Brain microvascular endothelial cell (primary cell): ENCODE measurements around the gene CDH23.

Source experiments
- DNase-seq: peaks from one replicate; pipeline ENCODE4 v3.0.0-alpha.2; 2020
- H3K27ac ChIP-seq: fragments of 250-450 bp; sonication (Bioruptor Pico); 2 replicates; pipeline ENCODE4 v1.5.1; 2020; ENCODE audit warnings: mild to moderate bottlenecking, moderate library complexity
- H3K27me3 ChIP-seq: fragments of 250-450 bp; sonication (Bioruptor Pico); replicated peaks from 2 replicates; pipeline ENCODE4 v1.5.1; 2020; ENCODE audit warnings: mild to moderate bottlenecking
- H3K36me3 ChIP-seq: fragments of 250-450 bp; sonication (Bioruptor Pico); replicated peaks from 2 replicates; pipeline ENCODE4 v1.5.1; 2020; ENCODE audit warnings: mild to moderate bottlenecking
- H3K4me3 ChIP-seq: 2 replicates; pipeline ENCODE4 v1.5.1; 2011; ENCODE audit warnings: low read depth, mild to moderate bottlenecking, control low read depth, low read length, moderate library complexity
- in situ Hi-C: cut with HindIII; loops from 2 replicates; pipeline ENCODE4 v1.10.0; 2017; ENCODE audit warnings: low sequenced_read_pairs, low pct_ligation_motif_present
- TF ChIP-seq, protein P1 (sequence below): IDR thresholded peaks from 2 replicates; pipeline ENCODE4 v1.5.1; 2011; ENCODE audit warnings: low read depth, mild to moderate bottlenecking, moderate library complexity, low read length, control low read depth, inconsistent platforms; ENCODE audit errors: missing control alignments

CDH23 gene

DNA sequence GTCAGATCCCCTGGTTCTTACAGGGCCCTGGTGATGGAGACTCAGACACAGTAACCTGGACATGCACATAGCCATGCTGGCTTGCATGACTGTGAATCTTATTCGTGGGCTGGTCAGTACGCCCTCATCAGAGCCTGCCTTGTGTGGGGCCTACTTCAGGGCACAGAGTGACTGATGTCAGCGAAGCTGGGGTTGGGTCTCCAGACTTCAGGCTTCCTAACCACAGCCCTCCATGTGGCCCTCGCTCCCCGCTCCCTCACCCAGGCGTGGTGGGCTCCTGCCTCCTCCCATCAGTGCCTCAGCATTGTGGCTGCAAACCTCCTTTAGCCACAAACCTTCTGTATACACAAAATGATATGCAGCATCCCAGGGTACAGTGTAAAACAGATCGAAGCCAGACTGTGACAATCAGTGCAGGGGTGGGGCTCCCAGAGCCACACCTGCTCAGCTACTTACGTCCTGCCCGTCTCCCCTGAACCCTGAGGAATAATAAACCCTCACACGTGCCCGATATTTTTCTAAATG is 329.9 kb downstream of the CDH23 start:
- Histone ChIP-seq H3K27me3 (no peaks in the 10 kb centered on the region), H3K27ac (no peak overlapping the region), H3K4me3 (no peak overlapping the region), H3K36me3 (no peaks in the 10 kb centered on the region)
- in situ Hi-C loops = no loop called here
- DNase-seq = no peak
- TF ChIP-seq, protein P1, sequence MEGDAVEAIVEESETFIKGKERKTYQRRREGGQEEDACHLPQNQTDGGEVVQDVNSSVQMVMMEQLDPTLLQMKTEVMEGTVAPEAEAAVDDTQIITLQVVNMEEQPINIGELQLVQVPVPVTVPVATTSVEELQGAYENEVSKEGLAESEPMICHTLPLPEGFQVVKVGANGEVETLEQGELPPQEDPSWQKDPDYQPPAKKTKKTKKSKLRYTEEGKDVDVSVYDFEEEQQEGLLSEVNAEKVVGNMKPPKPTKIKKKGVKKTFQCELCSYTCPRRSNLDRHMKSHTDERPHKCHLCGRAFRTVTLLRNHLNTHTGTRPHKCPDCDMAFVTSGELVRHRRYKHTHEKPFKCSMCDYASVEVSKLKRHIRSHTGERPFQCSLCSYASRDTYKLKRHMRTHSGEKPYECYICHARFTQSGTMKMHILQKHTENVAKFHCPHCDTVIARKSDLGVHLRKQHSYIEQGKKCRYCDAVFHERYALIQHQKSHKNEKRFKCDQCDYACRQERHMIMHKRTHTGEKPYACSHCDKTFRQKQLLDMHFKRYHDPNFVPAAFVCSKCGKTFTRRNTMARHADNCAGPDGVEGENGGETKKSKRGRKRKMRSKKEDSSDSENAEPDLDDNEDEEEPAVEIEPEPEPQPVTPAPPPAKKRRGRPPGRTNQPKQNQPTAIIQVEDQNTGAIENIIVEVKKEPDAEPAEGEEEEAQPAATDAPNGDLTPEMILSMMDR = no peak

DNA sequence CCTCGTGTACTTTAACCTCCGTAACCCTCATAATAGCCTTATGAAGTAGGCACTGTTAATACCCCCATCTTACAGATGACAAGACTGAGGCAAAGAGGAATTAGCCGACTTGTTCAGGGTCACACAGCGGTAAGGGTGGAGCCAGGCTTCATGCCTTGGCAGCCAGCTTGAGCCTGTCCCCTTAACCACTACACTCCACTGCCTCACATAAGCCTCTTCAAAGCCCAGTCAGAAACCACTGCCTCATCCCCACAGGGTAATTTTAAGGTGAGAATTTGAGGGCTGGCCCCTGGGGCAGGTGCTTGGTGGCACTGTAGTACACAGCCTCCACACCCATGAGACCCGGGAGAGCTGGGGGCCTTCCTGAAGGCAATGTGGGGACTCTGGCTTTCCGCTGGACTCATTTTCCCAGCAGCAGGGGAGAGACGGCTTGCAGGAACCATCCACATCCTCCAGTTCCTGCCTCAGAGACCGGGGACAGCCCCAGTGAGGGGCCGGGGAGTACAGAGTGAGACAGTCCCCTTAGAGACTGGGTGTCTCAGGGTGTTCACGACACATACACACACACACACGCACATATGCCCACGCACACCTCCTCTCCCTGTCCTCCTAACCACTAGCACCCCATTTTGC is 330.5 kb downstream of the CDH23 start:
- DNase-seq = no peak
- no peaks in the 10 kb centered on the region for H3K36me3 ChIP-seq
- H3K27ac ChIP-seq = no peak overlapping the region
- H3K27me3 ChIP-seq = no peaks in the 10 kb centered on the region
- TF ChIP-seq, protein P1 = no peak
- in situ Hi-C loops = no loop called here
- no peak overlapping the region for H3K4me3 ChIP-seq

DNA sequence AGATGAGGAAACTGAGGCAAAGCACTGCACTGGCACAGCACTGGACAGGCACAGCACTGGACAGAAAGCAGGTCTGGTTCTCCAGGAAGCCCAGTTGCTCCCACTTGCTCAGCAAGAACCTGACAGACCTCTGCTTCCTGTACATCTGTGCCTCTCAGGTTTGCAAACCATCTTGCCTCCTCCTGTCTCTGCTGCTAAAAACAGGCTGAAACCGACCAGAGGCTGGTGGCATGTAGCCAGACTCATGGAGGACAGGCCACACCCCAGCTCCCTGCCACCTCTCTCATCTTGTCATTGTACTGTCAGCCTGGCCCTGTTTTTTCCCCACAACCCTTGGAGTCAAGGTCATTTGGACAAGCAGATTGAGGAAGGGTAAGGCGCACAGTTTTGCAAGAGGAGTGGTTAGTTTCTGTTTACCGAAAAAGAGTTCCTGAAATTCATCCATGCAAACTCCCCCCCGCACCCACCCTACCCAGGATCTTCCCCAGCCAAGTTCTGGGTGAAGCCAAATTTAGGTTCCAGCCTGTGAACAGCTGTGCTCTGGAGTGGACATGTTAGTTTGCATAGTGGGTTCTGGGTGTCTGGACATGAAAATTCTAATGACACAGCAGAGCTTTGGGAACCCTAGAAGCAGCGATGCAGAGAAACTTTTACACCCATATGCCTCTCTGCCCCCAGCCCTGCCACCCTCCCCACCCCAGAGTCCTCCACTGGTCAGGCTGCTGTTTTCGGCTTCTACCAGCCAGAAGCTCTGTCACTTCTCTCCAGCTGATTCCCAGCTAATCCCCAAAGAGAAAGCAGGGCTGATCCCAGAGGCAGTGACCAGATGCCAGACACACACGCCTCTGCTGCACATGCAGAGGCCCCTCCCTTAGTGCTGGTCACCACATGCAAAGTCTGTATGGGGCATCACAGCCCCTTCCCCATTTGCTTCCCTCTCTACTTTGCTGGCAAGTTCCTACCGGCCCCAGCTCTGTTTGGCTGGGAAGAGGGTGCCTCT is 331.3 kb downstream of the CDH23 start:
- H3K27me3 ChIP-seq = no peaks in the 10 kb centered on the region
- H3K4me3 ChIP-seq = no peak overlapping the region
- no peaks in the 10 kb centered on the region for H3K36me3 ChIP-seq
- H3K27ac ChIP-seq = no peak overlapping the region
- TF ChIP-seq, protein P1 = no peak
- in situ Hi-C loops = no loop called here
- DNase-seq = no peak

- no peak for DNase-seq
- H3K36me3 ChIP-seq = no peaks in the 10 kb centered on the region
- H3K27me3 ChIP-seq = no peaks in the 10 kb centered on the region
- in situ Hi-C loops = no loop called here
- TF ChIP-seq, protein P1 = no peak
- no peak overlapping the region for H3K27ac ChIP-seq
- no peak overlapping the region for H3K4me3 ChIP-seq
Observed at GRCh38 chr10:71729161-71729636, 332.5 kb downstream of the CDH23 start.

- no peaks in the 10 kb centered on the region for H3K36me3 ChIP-seq
- no peak overlapping the region for H3K27ac ChIP-seq
- TF ChIP-seq, protein P1 = no peak
- no peaks in the 10 kb centered on the region for H3K27me3 ChIP-seq
- no peak for DNase-seq
- in situ Hi-C loops = no loop called here
- no peak overlapping the region for H3K4me3 ChIP-seq
Observed at GRCh38 chr10:71731791-71732190, 335.1 kb downstream of the CDH23 start.
